ENCODE results near the gene LCP1. TPM values are rescaled to one million over a fixed set of nuclear protein-coding genes. Genes with fewer than 3 reads are reported as not detected.

The LCP1 gene
- total and polyA plus RNA-seq, 4 donors, result 42.9 to 539 (median 158) TPM

DNA sequence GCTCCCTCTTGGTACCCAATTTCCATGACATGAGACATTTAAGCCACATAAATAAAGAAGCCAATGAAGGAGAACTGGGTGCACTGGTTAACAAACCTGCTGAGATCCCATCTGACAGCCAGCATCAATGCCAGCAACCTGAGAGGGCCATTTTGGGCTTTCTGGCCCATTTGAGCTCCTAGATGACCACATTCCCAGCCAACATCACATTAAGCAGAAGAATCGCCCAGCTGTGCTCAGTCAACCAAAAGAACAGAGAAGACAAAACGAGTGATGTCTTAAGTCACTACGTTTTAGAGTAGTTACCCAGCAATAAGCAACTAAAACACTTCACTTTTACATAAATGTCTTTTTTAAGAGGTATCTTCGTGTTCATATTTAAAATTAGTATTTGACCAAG lies 21.9 kb downstream of the LCP1 start:
- peaks cover 0 to 2% (median under 1%) of the 10 kb centered on the region in 4 donors for H3K9me3 ChIP-seq (ENCODE audit: control insufficient read depth in 4 of 4, insufficient read depth in 3 of 4, low read length in 3 of 4)
- DNase-seq, result no peak

DNA sequence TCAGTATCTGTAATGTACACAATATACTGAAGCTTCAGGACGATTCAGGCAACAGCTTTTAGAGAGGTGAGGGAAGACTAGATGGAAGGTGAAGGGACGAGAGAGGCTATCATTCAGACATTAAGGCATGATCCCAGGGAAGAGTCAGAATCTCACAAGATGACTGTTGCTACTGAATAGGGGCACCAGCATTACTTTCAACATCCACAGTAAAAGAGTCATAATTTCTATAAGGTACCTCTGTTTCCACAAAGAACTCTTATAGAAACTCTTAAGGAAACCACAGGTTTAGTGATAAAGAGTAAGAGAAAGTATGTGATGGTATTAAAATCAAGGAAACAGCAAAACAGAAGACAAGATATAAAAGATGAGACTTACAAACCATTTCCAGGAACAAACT lies 23.0 kb downstream of the LCP1 start:
- TF ChIP-seq, protein P1, sequence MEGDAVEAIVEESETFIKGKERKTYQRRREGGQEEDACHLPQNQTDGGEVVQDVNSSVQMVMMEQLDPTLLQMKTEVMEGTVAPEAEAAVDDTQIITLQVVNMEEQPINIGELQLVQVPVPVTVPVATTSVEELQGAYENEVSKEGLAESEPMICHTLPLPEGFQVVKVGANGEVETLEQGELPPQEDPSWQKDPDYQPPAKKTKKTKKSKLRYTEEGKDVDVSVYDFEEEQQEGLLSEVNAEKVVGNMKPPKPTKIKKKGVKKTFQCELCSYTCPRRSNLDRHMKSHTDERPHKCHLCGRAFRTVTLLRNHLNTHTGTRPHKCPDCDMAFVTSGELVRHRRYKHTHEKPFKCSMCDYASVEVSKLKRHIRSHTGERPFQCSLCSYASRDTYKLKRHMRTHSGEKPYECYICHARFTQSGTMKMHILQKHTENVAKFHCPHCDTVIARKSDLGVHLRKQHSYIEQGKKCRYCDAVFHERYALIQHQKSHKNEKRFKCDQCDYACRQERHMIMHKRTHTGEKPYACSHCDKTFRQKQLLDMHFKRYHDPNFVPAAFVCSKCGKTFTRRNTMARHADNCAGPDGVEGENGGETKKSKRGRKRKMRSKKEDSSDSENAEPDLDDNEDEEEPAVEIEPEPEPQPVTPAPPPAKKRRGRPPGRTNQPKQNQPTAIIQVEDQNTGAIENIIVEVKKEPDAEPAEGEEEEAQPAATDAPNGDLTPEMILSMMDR (IDR thresholded peaks at IDR 0.05; ENCODE audit: control extremely low read depth, extremely low read depth), result no peak
- Histone ChIP-seq H3K9me3 (ENCODE audit: control insufficient read depth in 4 of 4, insufficient read depth in 3 of 4, low read length in 3 of 4) (peaks cover 0 to 2% (median under 1%) of the 10 kb centered on the region in 4 donors), H3K9ac (ENCODE audit: insufficient read depth in 1 of 2, low read length in 2 of 2) (no peak overlapping the region), H3K36me3 (ENCODE audit: control insufficient read depth in 4 of 4, insufficient read depth in 4 of 4, low read length in 4 of 4) (no peaks in the 10 kb centered on the region), H3K4me1 (ENCODE audit: control insufficient read depth in 5 of 5, insufficient read depth in 5 of 5, low read length in 5 of 5) (peaks cover 0 to 10% (median 0%) of the 10 kb centered on the region in 5 donors), H3K27ac (ENCODE audit: low read depth in 1 of 2, low read length in 1 of 2) (no peak overlapping the region), H3K27me3 (ENCODE audit: control insufficient read depth in 3 of 3, insufficient read depth in 3 of 3, low read length in 2 of 3) (no peaks in the 10 kb centered on the region), H3K4me3 (no peak overlapping the region)
- no peak for ATAC-seq (ENCODE audit: insufficient read depth, low FRiP score)
- 81 to 85% methylated on average over 2 of the region's 2 CpGs for whole genome bisulfite sequencing, 2 donors
- no peak for DNase-seq

More for the DNA sequence above, 21.9 kb downstream of the LCP1 start:
- no peak overlapping the region for H3K27ac ChIP-seq (ENCODE audit: low read depth in 1 of 2, low read length in 1 of 2)
- H3K9ac ChIP-seq (ENCODE audit: insufficient read depth in 1 of 2, low read length in 2 of 2), result no peak overlapping the region
- H3K4me1 ChIP-seq (ENCODE audit: control insufficient read depth in 5 of 5, insufficient read depth in 5 of 5, low read length in 5 of 5), result peaks cover 0 to 3% (median 0%) of the 10 kb centered on the region in 5 donors
- ATAC-seq (ENCODE audit: insufficient read depth, low FRiP score), result no peak
- H3K4me3 ChIP-seq, result no peak overlapping the region
- TF ChIP-seq, protein P1 (IDR thresholded peaks at IDR 0.05; ENCODE audit: control extremely low read depth, extremely low read depth), result no peak
- WGBS, 2 donors, result 69 to 71% methylated on average over 4 of the region's 4 CpGs
- no peaks in the 10 kb centered on the region for H3K27me3 ChIP-seq (ENCODE audit: control insufficient read depth in 3 of 3, insufficient read depth in 3 of 3, low read length in 2 of 3)
- no peaks in the 10 kb centered on the region for H3K36me3 ChIP-seq (ENCODE audit: control insufficient read depth in 4 of 4, insufficient read depth in 4 of 4, low read length in 4 of 4)

DNA sequence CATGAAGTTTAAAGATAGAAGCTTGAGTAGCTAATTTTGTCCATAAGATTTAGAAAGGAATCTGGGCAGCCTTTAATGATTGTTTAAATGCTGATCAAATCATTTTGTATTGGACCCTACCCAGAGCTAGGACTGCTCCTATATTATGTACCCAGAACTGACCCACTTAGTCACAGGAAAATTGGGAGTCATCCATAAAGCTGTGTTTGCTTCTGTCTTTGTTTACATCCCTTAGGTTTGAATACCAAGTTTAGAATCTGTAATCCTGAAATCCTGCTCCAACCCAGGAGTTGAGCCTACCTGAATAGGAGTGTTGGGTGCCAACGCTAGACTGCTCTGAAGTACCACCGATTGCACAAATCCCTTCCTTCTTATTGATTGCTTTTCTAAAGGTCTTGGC lies 23.8 kb downstream of the LCP1 start:
- H3K9ac ChIP-seq (ENCODE audit: insufficient read depth in 1 of 2, low read length in 2 of 2), result no peak overlapping the region
- H3K4me3 ChIP-seq, result no peak overlapping the region
- peaks cover 0 to 14% (median 0%) of the 10 kb centered on the region in 5 donors for H3K4me1 ChIP-seq (ENCODE audit: control insufficient read depth in 5 of 5, insufficient read depth in 5 of 5, low read length in 5 of 5)
- WGBS, 2 donors, result 74 to 80% methylated on average over 2 of the region's 2 CpGs
- peaks cover 0 to 2% (median under 1%) of the 10 kb centered on the region in 4 donors for H3K9me3 ChIP-seq (ENCODE audit: control insufficient read depth in 4 of 4, insufficient read depth in 3 of 4, low read length in 3 of 4)
- DNase-seq, result no peak
- TF ChIP-seq, protein P1 (IDR thresholded peaks at IDR 0.05; ENCODE audit: control extremely low read depth, extremely low read depth), result no peak
- H3K27me3 ChIP-seq (ENCODE audit: control insufficient read depth in 3 of 3, insufficient read depth in 3 of 3, low read length in 2 of 3), result no peaks in the 10 kb centered on the region
- no peak overlapping the region for H3K27ac ChIP-seq (ENCODE audit: low read depth in 1 of 2, low read length in 1 of 2)
- no peak for ATAC-seq (ENCODE audit: insufficient read depth, low FRiP score)
- H3K36me3 ChIP-seq (ENCODE audit: control insufficient read depth in 4 of 4, insufficient read depth in 4 of 4, low read length in 4 of 4), result no peaks in the 10 kb centered on the region
